Astrocyte (in vitro differentiated cells and primary cell): ENCODE data around the gene MRI1. TPM values are rescaled to one million over a fixed set of nuclear protein-coding genes. Genes with fewer than 3 reads are reported as not detected.
"Not testable (repeated sequence)": the region's sequence is repeated elsewhere in the genome, so short reads cannot be mapped to it uniquely, and the experiment has no call there.

ENCODE experiments used
- DNase-seq: peaks from one replicate; pipeline ENCODE4 v3.0.0-alpha.2; 2010; ENCODE audit warnings: low read depth
- FAIRE-seq: peaks from 2 replicates; lab custom pipeline; 2011; peaks lifted over from hg19 to GRCh38; lab: Jason Lieb, UNC
- H2AFZ ChIP-seq: 2 replicates; pipeline ENCODE4 v1.6.0; 2012; ENCODE audit warnings: low read depth, low read length, inconsistent platforms
- H3K27ac ChIP-seq: 2 replicates; pipeline ENCODE4 v1.5.1; 2011; ENCODE audit warnings: low read depth, low read length, inconsistent platforms
- H3K27me3 ChIP-seq: 2 replicates; pipeline ENCODE4 v1.6.0; 2011; ENCODE audit warnings: low read length, inconsistent platforms; ENCODE audit not compliant: insufficient read depth
- H3K36me3 ChIP-seq: 2 replicates; pipeline ENCODE4 v1.5.1; 2011; ENCODE audit warnings: low read length, inconsistent platforms; ENCODE audit not compliant: insufficient read depth
- H3K4me1 ChIP-seq: 2 replicates; pipeline ENCODE4 v1.5.1; 2011; ENCODE audit warnings: low read length, inconsistent platforms; ENCODE audit not compliant: insufficient read depth
- H3K4me2 ChIP-seq: 2 replicates; pipeline ENCODE4 v1.6.0; 2012; ENCODE audit warnings: low read length, inconsistent platforms
- H3K4me3 ChIP-seq: 2 replicates; pipeline ENCODE4 v1.5.1; 2011; ENCODE audit warnings: low read depth, mild to moderate bottlenecking, low read length, inconsistent platforms; ENCODE audit not compliant: insufficient read depth
- H3K79me2 ChIP-seq: 2 replicates; pipeline ENCODE4 v1.6.0; 2012; ENCODE audit warnings: mild to moderate bottlenecking, low read length, inconsistent platforms; ENCODE audit not compliant: insufficient read depth
- H3K9ac ChIP-seq: 2 replicates; pipeline ENCODE4 v1.6.0; 2012; ENCODE audit warnings: mild to moderate bottlenecking, low read length, inconsistent platforms
- H3K9me3 ChIP-seq: 2 replicates; pipeline ENCODE4 v1.5.1; 2012; ENCODE audit warnings: low read depth, mild to moderate bottlenecking, low read length, inconsistent platforms; ENCODE audit not compliant: insufficient read depth
- H4K20me1 ChIP-seq: 2 replicates; pipeline ENCODE4 v1.6.0; 2012; ENCODE audit warnings: low read length, inconsistent platforms; ENCODE audit not compliant: insufficient read depth
- H3K27ac Mint-ChIP-seq: one replicate; pipeline ENCODE4 v1.8.0; 2021; ENCODE audit warnings: mild to moderate bottlenecking, mixed read lengths; ENCODE audit not compliant: unreplicated experiment
- H3K27me3 Mint-ChIP-seq: one replicate; pipeline ENCODE4 v1.8.0; 2021; ENCODE audit warnings: low read depth, mixed read lengths; ENCODE audit not compliant: unreplicated experiment
- H3K36me3 Mint-ChIP-seq: one replicate; pipeline ENCODE4 v1.8.0; 2021; ENCODE audit warnings: low read depth, mixed read lengths; ENCODE audit not compliant: unreplicated experiment
- H3K4me1 Mint-ChIP-seq: one replicate; pipeline ENCODE4 v1.8.0; 2021; ENCODE audit warnings: low read depth, mixed read lengths; ENCODE audit not compliant: unreplicated experiment
- H3K4me3 Mint-ChIP-seq: one replicate; pipeline ENCODE4 v1.8.0; 2021; ENCODE audit warnings: mild to moderate bottlenecking, moderate library complexity, mixed read lengths; ENCODE audit not compliant: unreplicated experiment
- H3K9me3 Mint-ChIP-seq: one replicate; pipeline ENCODE4 v1.8.0; 2021; ENCODE audit warnings: mild to moderate bottlenecking, mixed read lengths; ENCODE audit not compliant: unreplicated experiment
- CTCF ChIP-seq: IDR thresholded peaks from 2 replicates; pipeline ENCODE4 v1.5.1; 2011; ENCODE audit warnings: low read depth, mild to moderate bottlenecking, inconsistent platforms, low read length, moderate library complexity; ENCODE audit not compliant: insufficient read depth
- EZH2 ChIP-seq: IDR thresholded peaks from 2 replicates; pipeline ENCODE4 v1.6.1; 2012; ENCODE audit warnings: mild to moderate bottlenecking, low read length, inconsistent platforms; ENCODE audit not compliant: insufficient read depth
- total RNA-seq: library from RNA; stranded (reverse); gene quantifications from 2 replicates; pipeline ENCODE4 v1.2.1, GENCODE V29; 2021

Gene MRI1
- total RNA-seq, 1 donor from 2014 or later, result 26.6 TPM

- Histone ChIP-seq H3K4me1 (peaks cover 5% of the 10 kb centered on the region), H3K4me3 (no peak overlapping the region), H2AFZ (no peak overlapping the region), H3K9me3 (no peaks in the 10 kb centered on the region), H3K27ac (no peak overlapping the region), H3K9ac (no peak overlapping the region), H3K27me3 (no peaks in the 10 kb centered on the region), H3K36me3 (peaks cover 19% of the 10 kb centered on the region), H3K79me2 (peaks cover 25% of the 10 kb centered on the region), H3K4me2 (no peak overlapping the region), H4K20me1 (peaks cover 3% of the 10 kb centered on the region)
- H3K27me3 Mint-ChIP-seq, result no peaks in the 10 kb centered on the region
- H3K4me3 Mint-ChIP-seq, result no peak overlapping the region
- no peak overlapping the region for H3K27ac Mint-ChIP-seq
- peaks cover 5% of the 10 kb centered on the region for H3K9me3 Mint-ChIP-seq
- DNase-seq (no peak), FAIRE-seq (no peak)
- TF ChIP-seq EZH2, result no peak
- no peak for TF ChIP-seq CTCF
- no peaks in the 10 kb centered on the region for H3K4me1 Mint-ChIP-seq
- peaks cover 20% of the 10 kb centered on the region for H3K36me3 Mint-ChIP-seq
Observed at GRCh38 chr19:13751436-13751835, 12.9 kb upstream of the MRI1 start.

- H3K9ac ChIP-seq, H3K27me3 Mint-ChIP-seq, DNase-seq, H4K20me1 ChIP-seq, H3K4me1 Mint-ChIP-seq, H3K27me3 ChIP-seq, H3K9me3 Mint-ChIP-seq, H3K4me3 Mint-ChIP-seq, H3K9me3 ChIP-seq, H2AFZ ChIP-seq, H3K4me3 ChIP-seq, H3K4me1 ChIP-seq, H3K4me2 ChIP-seq, H3K27ac ChIP-seq, H3K27ac Mint-ChIP-seq, FAIRE-seq: not testable (repeated sequence)
- Histone ChIP-seq H3K79me2 (peaks cover 17% of the 10 kb centered on the region), H3K36me3 (peaks cover 30% of the 10 kb centered on the region)
- peaks cover 29% of the 10 kb centered on the region for H3K36me3 Mint-ChIP-seq
Observed at GRCh38 chr19:13753622-13754021, 10.7 kb upstream of the MRI1 start.

- no peaks in the 10 kb centered on the region for H3K27me3 ChIP-seq
- no peaks in the 10 kb centered on the region for H3K4me1 Mint-ChIP-seq
- no peak for FAIRE-seq
- H3K4me2 ChIP-seq, result no peak overlapping the region
- DNase-seq, result no peak
- no peak overlapping the region for H3K27ac ChIP-seq
- H3K27ac Mint-ChIP-seq, result no peak overlapping the region
- H3K27me3 Mint-ChIP-seq, result no peaks in the 10 kb centered on the region
- no peaks in the 10 kb centered on the region for H3K9me3 ChIP-seq
- H3K9ac ChIP-seq, result no peak overlapping the region
- peaks cover 37% of the 10 kb centered on the region for H3K36me3 ChIP-seq
- no peaks in the 10 kb centered on the region for H4K20me1 ChIP-seq
- H3K4me1 ChIP-seq, result no peaks in the 10 kb centered on the region
- no peak overlapping the region for H3K4me3 Mint-ChIP-seq
- H3K36me3 Mint-ChIP-seq, result peaks cover 25% of the 10 kb centered on the region
- no peaks in the 10 kb centered on the region for H3K79me2 ChIP-seq
- H3K9me3 Mint-ChIP-seq, result no peaks in the 10 kb centered on the region
- no peak for TF ChIP-seq CTCF
- TF ChIP-seq EZH2, result no peak
- H2AFZ ChIP-seq, result no peak overlapping the region
- no peak overlapping the region for H3K4me3 ChIP-seq
Observed at GRCh38 chr19:13756210-13756609, 8.1 kb upstream of the MRI1 start.
